Mucosa of descending colon (tissue), 3 donors: Measurements from ENCODE around the gene UVRAG. TPM values are rescaled to one million over a fixed set of nuclear protein-coding genes. Genes with fewer than 3 reads are reported as not detected.
A peak's percentile ranks its signal among the peaks of the same experiment; 100 is the strongest.

ENCODE experiments used
- ATAC-seq: fragments of 200-7000 bp; cut with Tn5 transposase; one replicate; pipeline ENCODE4 v1.9.1; 2020; ENCODE audit warnings: mild to moderate bottlenecking, moderate library complexity
- DNase-seq, 3 donors: peaks; one replicate each; pipeline ENCODE4 v3.0.0-alpha.2; 2020
- H3K36me3 ChIP-seq: fragments of 200-600 bp; one replicate; pipeline ENCODE4 v1.8.0; 2021; ENCODE audit warnings: low read depth, mild to moderate bottlenecking
- H3K4me1 ChIP-seq: fragments of 200-600 bp; one replicate; pipeline ENCODE4 v1.8.0; 2021; ENCODE audit warnings: low read depth, mild to moderate bottlenecking
- H3K4me3 ChIP-seq: fragments of 200-600 bp; one replicate; pipeline ENCODE4 v1.8.0; 2021; ENCODE audit warnings: mild to moderate bottlenecking
- H3K9me3 ChIP-seq: fragments of 200-600 bp; one replicate; pipeline ENCODE4 v1.8.0; 2021; ENCODE audit warnings: mild to moderate bottlenecking
- intact Hi-C, 2 donors: fragments of 100-400 bp; cut with DNase I in 1 of 2; cut with micrococcal nuclease in 1 of 2; formaldehyde crosslinking; loops; one replicate each; pipeline versions ENCODE4 v1.11.0 to v1.11.1; 2022; cut with DNase I, micrococcal nuclease
- total RNA-seq, 3 donors: library from RNA; stranded (reverse); fragmentation: NEBNext Ultra II Directional in 2 of 3; extraction: Animal tissue kit (Norgen Biotek cat#: 25700) in 2 of 3; gene quantifications; one replicate each; pipeline versions ENCODE4 v1.2.1 to v1.2.4, GENCODE V29; 2021 to 2023
- TF ChIP-seq, protein P1 (sequence below): fragments of 200-600 bp; IDR thresholded peaks from one replicate; pipeline ENCODE4 v1.8.0; 2022; ENCODE audit warnings: antibody characterized with exemption, mild to moderate bottlenecking
- donor health status: DM: no; HTN: no; CAD: no; lungs with moderate emphysema.
- donor health status: DM: no; HTN: no; CAD: no.
- donor health status: DM: no; HTN: yes; CAD: no.

The UVRAG gene
- total RNA-seq, 3 donors from 2014 or later = 14.9 to 37.1 (median 16.9) TPM

- intact Hi-C loops = no loop called here
- TF ChIP-seq, protein P1, sequence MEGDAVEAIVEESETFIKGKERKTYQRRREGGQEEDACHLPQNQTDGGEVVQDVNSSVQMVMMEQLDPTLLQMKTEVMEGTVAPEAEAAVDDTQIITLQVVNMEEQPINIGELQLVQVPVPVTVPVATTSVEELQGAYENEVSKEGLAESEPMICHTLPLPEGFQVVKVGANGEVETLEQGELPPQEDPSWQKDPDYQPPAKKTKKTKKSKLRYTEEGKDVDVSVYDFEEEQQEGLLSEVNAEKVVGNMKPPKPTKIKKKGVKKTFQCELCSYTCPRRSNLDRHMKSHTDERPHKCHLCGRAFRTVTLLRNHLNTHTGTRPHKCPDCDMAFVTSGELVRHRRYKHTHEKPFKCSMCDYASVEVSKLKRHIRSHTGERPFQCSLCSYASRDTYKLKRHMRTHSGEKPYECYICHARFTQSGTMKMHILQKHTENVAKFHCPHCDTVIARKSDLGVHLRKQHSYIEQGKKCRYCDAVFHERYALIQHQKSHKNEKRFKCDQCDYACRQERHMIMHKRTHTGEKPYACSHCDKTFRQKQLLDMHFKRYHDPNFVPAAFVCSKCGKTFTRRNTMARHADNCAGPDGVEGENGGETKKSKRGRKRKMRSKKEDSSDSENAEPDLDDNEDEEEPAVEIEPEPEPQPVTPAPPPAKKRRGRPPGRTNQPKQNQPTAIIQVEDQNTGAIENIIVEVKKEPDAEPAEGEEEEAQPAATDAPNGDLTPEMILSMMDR = no peak
- H3K4me1 ChIP-seq = peaks cover 17% of the 10 kb centered on the region
- H3K4me3 ChIP-seq = no peak overlapping the region
- H3K36me3 ChIP-seq = no peaks in the 10 kb centered on the region
- DNase-seq = no peak
- no peaks in the 10 kb centered on the region for H3K9me3 ChIP-seq
- ATAC-seq = no peak
Measured at GRCh38 chr11:75816561-75817239, 1.7 kb downstream of the UVRAG start.

GRCh38 chr11:75820645-75821044 lies 5.6 kb downstream of the UVRAG start:
- intact Hi-C loops = no loop called here
- no peaks in the 10 kb centered on the region for H3K9me3 ChIP-seq
- no peak for ATAC-seq
- no peak for DNase-seq
- peaks cover 16% of the 10 kb centered on the region for H3K4me1 ChIP-seq
- no peaks in the 10 kb centered on the region for H3K36me3 ChIP-seq
- H3K4me3 ChIP-seq = no peak overlapping the region
- TF ChIP-seq, protein P1 = no peak

DNA sequence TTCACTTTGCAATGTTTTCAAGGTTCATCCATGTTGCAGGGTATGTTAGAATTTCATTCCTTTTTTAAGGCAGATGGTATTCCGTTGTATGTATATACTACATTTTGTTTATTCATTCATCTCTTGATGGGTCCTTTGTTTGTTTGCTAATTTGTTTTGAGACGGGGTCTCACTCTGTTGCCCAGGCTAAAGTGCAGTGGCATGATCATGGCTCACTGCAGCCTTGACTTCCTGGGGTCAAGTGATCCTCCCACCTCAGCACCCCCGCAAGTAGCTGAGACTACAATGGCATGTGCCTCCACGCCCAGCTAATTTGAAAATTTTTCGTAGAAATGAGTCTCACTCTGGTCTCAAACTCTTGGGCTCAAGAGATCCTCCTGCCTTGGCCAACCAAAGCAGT lies 6.2 kb downstream of the UVRAG start:
- Histone ChIP-seq H3K36me3 (no peaks in the 10 kb centered on the region), H3K9me3 (no peaks in the 10 kb centered on the region), H3K4me3 (no peak overlapping the region), H3K4me1 (peaks cover 14% of the 10 kb centered on the region)
- intact Hi-C loops = no loop called here
- DNase-seq (no peak), ATAC-seq (no peak)
- TF ChIP-seq, protein P1 = no peak

GRCh38 chr11:75822541-75822940 lies 7.5 kb downstream of the UVRAG start:
- ATAC-seq (peak; percentile 39), DNase-seq (no peak)
- Histone ChIP-seq H3K4me3 (no peak overlapping the region), H3K36me3 (no peaks in the 10 kb centered on the region), H3K9me3 (no peaks in the 10 kb centered on the region), H3K4me1 (peaks cover 6% of the 10 kb centered on the region)
- TF ChIP-seq, protein P1 = no peak
- intact Hi-C loops = no loop called here

GRCh38 chr11:75823415-75823814 lies 8.4 kb downstream of the UVRAG start:
- intact Hi-C loops = no loop called here
- Histone ChIP-seq H3K36me3 (no peaks in the 10 kb centered on the region), H3K9me3 (no peaks in the 10 kb centered on the region), H3K4me3 (no peak overlapping the region), H3K4me1 (peaks cover 6% of the 10 kb centered on the region)
- TF ChIP-seq, protein P1 = no peak
- ATAC-seq (peak; percentile 53), DNase-seq (no peak)
